K562 (cell line): Measurements from ENCODE around the gene PRDM12. TPM values are rescaled to one million over a fixed set of nuclear protein-coding genes. Genes with fewer than 3 reads are reported as not detected.

Experiments
- BHLHE40 ChIP-seq: IDR thresholded peaks from 2 replicates; pipeline ENCODE4 v1.6.1; 2011; ENCODE audit warnings: low read length, improper control_type of control experiment
- CCAR2 ChIP-seq: fragments of 200-400 bp; formaldehyde crosslinking; IDR thresholded peaks from 2 replicates; pipeline ENCODE4 v1.6.1; 2017; ENCODE audit warnings: mild to moderate bottlenecking, low read depth, low read length
- ETS1 ChIP-seq: conservative IDR thresholded peaks from 2 replicates; pipeline ENCODE4 v1.6.1; 2011; ENCODE audit warnings: low read depth, mild to moderate bottlenecking, low read length; ENCODE audit not compliant: control insufficient read depth
- FOSL1 ChIP-seq: fragments of 200-800 bp; sonication (Bioruptor generic); conservative IDR thresholded peaks from 2 replicates; pipeline ENCODE4 v1.6.1; 2016; ENCODE audit warnings: missing genetic modification characterization, missing compliant biosample characterization
- FOXM1 ChIP-seq, 2 experiments: fragments of 450-650 bp in 1 of 2; sonication (generic) in 1 of 2; formaldehyde crosslinking in 1 of 2; IDR thresholded peaks; 2 replicates each; pipeline versions ENCODE4 v1.6.1 to v1.9.0; 2017 to 2022; ENCODE audit warnings: low read depth in 2 of 2, mild to moderate bottlenecking in 2 of 2, missing genetic modification reagents in 1 of 2, moderate library complexity in 1 of 2
- MAZ ChIP-seq, 2 experiments: fragments of 450-650 bp in 1 of 2; sonication (generic) in 1 of 2; formaldehyde crosslinking; IDR thresholded peaks in 1 of 2; conservative IDR thresholded peaks in 1 of 2; 2 replicates each; pipeline versions ENCODE4 v1.4.0 to v1.5.0; 2020; ENCODE audit warnings: mild to moderate bottlenecking in 1 of 2, missing genetic modification reagents in 1 of 2
- MECOM ChIP-seq: fragments of 250-450 bp; sonication (Bioruptor Pico); IDR thresholded peaks from 2 replicates; pipeline ENCODE4 v1.8.0; 2022; ENCODE audit warnings: inconsistent platforms
- POLR2B ChIP-seq: fragments of 450-650 bp; IDR thresholded peaks from 2 replicates; pipeline ENCODE4 v1.6.1; 2018; ENCODE audit warnings: low read depth; ENCODE audit not compliant: partially characterized antibody
- TCF3 ChIP-seq: sonication (generic); formaldehyde crosslinking; IDR thresholded peaks from 2 replicates; pipeline ENCODE4 v1.4.0; 2020; ENCODE audit warnings: mild to moderate bottlenecking, missing genetic modification reagents
- ZNF232 ChIP-seq: sonication (generic); formaldehyde crosslinking; IDR thresholded peaks from 2 replicates; pipeline ENCODE4 v1.8.0; 2022; ENCODE audit warnings: mild to moderate bottlenecking, missing genetic modification reagents
- ZNF707 ChIP-seq: fragments of 250-450 bp; sonication (Bioruptor Pico); conservative IDR thresholded peaks from 2 replicates; pipeline ENCODE4 v1.8.0; 2022; ENCODE audit warnings: inconsistent platforms, mild to moderate bottlenecking, moderate library complexity
- ZNF76 ChIP-seq: fragments of 250-450 bp; sonication (Bioruptor Pico); IDR thresholded peaks from 2 replicates; pipeline ENCODE4 v1.4.0; 2020; ENCODE audit warnings: mild to moderate bottlenecking, moderate library complexity, borderline replicate concordance
- ZNF766 ChIP-seq: fragments of 200-800 bp; sonication (Bioruptor generic); conservative IDR thresholded peaks from 2 replicates; pipeline ENCODE4 v1.6.1; 2016; ENCODE audit warnings: missing genetic modification characterization, missing compliant biosample characterization
- polyA plus RNA-seq, 8 experiments: library from polyadenylated mRNA; depleted of rRNA in 4 of 8; stranded (reverse) in 5 of 8; unstranded in 3 of 8; fragments of >200 nt; fragmentation: Nextera tagmentation in 2 of 8; fragmentation: Illumina TruSeq in 1 of 8; extraction: Ambion mirVana in 2 of 8; extraction: Trizol in 1 of 8; gene quantifications; 2 replicates each; pipeline versions ENCODE4 v1.2.1 to v1.2.3, GENCODE V29; 2011 to 2014; ENCODE audit warnings: inconsistent platforms in 1 of 8, missing spikeins in 1 of 8
- total RNA-seq, 7 experiments: library from RNA; depleted of rRNA in 6 of 7; stranded (reverse); fragments of >200 nt in 6 of 7; fragmentation: Illumina TruSeq in 2 of 7; extraction: Trizol in 2 of 7; gene quantifications; 2 replicates each; pipeline versions ENCODE4 v1.2.1 to v1.2.3, GENCODE V29; 2011 to 2021; ENCODE audit warnings: low replicate concordance in 1 of 7
- TF ChIP-seq, protein P1 (sequence below): fragments of 250-450 bp; sonication (Bioruptor Pico); IDR thresholded peaks from 2 replicates; pipeline ENCODE4 v1.4.0; 2020; ENCODE audit warnings: mild to moderate bottlenecking
- TF ChIP-seq, protein P2 (sequence below): fragments of 450-650 bp; formaldehyde crosslinking; IDR thresholded peaks from 2 replicates; pipeline ENCODE4 v1.4.0; 2020; ENCODE audit warnings: mild to moderate bottlenecking, moderate library complexity
- TF ChIP-seq, protein P3 (sequence below): fragments of 250-450 bp; sonication (Bioruptor Pico); IDR thresholded peaks from 2 replicates; pipeline ENCODE4 v1.5.0; 2021

Gene PRDM12
- total and polyA plus RNA-seq, 9 of the 15 experiments (the other 6 are each of a cell fraction or from before 2014, with no cell fraction given), result 0.04 to 0.22 (median 0.07) TPM; not detected in 3

- TF ChIP-seq, protein P1, sequence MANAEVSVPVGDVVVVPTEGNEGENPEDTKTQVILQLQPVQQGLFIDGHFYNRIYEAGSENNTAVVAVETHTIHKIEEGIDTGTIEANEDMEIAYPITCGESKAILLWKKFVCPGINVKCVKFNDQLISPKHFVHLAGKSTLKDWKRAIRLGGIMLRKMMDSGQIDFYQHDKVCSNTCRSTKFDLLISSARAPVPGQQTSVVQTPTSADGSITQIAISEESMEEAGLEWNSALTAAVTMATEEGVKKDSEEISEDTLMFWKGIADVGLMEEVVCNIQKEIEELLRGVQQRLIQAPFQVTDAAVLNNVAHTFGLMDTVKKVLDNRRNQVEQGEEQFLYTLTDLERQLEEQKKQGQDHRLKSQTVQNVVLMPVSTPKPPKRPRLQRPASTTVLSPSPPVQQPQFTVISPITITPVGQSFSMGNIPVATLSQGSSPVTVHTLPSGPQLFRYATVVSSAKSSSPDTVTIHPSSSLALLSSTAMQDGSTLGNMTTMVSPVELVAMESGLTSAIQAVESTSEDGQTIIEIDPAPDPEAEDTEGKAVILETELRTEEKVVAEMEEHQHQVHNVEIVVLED, result peak; percentile 54
- TF ChIP-seq, protein P2, sequence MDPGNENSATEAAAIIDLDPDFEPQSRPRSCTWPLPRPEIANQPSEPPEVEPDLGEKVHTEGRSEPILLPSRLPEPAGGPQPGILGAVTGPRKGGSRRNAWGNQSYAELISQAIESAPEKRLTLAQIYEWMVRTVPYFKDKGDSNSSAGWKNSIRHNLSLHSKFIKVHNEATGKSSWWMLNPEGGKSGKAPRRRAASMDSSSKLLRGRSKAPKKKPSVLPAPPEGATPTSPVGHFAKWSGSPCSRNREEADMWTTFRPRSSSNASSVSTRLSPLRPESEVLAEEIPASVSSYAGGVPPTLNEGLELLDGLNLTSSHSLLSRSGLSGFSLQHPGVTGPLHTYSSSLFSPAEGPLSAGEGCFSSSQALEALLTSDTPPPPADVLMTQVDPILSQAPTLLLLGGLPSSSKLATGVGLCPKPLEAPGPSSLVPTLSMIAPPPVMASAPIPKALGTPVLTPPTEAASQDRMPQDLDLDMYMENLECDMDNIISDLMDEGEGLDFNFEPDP (CRISPR knock-in tag), result no peak
- TF ChIP-seq ETS1 (peak; percentile 28; the same call in 1 of the 2 replicates), FOSL1 (tag) (peak; percentile 74), ZNF707 (CRISPR knock-in tag) (no peak), POLR2B (peak; percentile 66), ZNF766 (CRISPR knock-in tag) (peak; percentile 79), FOXM1 (IDR thresholded peaks at IDR 0.05; ENCODE audit: low read depth) (no peak), FOXM1 (CRISPR knock-in tag; IDR thresholded peaks at IDR 0.05; ENCODE audit: low read depth) (no peak), ZNF76 (peak; percentile 67; the same call in 1 of the 2 replicates), CCAR2 (no peak), MAZ (CRISPR knock-in tag; conservative IDR thresholded peaks at IDR 0.05 in 1 of 2, IDR thresholded peaks at IDR 0.05 in 1 of 2) (peak; percentile 58 to 89), BHLHE40 (peak; percentile 60), TCF3 (CRISPR knock-in tag) (0 out of 2 replicates have a peak, but pooled peaks have one; percentile 21), ZNF232 (CRISPR knock-in tag) (peak; percentile 95), MECOM (no peak)
- TF ChIP-seq, protein P3, sequence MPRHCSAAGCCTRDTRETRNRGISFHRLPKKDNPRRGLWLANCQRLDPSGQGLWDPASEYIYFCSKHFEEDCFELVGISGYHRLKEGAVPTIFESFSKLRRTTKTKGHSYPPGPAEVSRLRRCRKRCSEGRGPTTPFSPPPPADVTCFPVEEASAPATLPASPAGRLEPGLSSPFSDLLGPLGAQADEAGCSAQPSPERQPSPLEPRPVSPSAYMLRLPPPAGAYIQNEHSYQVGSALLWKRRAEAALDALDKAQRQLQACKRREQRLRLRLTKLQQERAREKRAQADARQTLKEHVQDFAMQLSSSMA (CRISPR knock-in tag), result no peak
These were observed 16.7 kb downstream of the PRDM12 start (continued) for GRCh38 chr9:130680836-130681768.
